Measurements from ENCODE around the gene FBLIM1.
"Not testable (repeated sequence)": the region's sequence is repeated elsewhere in the genome, so short reads cannot be mapped to it uniquely, and the experiment has no call there.

FBLIM1 gene

DNA sequence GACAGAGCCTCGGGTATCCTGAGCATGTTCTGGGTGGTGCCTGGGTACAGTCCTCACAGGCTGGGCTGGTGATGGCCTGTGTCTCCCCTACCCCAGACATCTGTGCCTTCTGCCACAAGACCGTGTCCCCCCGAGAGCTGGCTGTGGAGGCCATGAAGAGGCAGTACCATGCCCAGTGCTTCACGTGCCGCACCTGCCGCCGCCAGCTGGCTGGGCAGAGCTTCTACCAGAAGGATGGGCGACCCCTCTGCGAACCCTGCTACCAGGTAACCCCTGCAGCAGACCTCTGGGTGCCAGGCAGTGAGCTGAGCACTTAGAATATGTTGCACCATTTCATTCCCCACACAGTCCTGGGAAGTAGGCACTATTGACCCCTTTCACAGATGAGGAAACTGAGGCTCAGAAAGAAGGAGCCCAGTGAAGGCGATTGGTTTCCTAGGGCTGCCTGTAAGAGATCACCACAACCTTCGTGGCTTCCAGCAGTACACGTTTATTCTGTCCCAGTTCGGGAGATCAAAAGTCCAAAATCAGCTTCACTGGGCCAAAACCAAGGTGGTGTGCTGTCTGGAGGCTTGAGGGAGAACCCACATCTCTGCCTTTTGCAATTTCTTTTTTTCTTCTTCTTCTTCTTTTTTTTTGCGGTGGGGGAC is 11.8 kb downstream of the FBLIM1 start:
- FAIRE-seq: no peak

- FAIRE-seq: no peak
Observed at GRCh38 chr1:15771836-15772515, 13.4 kb downstream of the FBLIM1 start.

GRCh38 chr1:15775706-15776105 is 17.1 kb downstream of the FBLIM1 start:
- FAIRE-seq: no peak

- no peak for FAIRE-seq
Observed at GRCh38 chr1:15777909-15778707, 19.5 kb downstream of the FBLIM1 start.

DNA sequence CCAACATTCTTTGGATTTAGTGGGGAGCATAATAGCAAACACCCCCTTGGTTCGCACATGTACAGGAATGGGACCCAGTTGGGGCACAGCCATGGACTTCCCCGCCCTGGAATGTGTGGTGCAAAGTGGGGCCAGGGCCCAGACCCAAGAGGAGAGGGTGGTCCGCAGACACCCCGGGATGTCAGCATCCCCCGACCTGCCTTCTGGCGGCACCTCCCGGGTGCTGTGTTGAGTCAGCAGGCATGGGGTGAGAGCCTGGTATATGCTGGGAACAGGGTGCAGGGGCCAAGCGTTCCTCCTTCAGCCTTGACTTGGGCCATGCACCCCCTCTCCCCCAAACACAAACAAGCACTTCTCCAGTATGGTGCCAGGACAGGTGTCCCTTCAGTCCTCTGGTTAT is 27.1 kb downstream of the FBLIM1 start:
- FAIRE-seq: no peak

DNA sequence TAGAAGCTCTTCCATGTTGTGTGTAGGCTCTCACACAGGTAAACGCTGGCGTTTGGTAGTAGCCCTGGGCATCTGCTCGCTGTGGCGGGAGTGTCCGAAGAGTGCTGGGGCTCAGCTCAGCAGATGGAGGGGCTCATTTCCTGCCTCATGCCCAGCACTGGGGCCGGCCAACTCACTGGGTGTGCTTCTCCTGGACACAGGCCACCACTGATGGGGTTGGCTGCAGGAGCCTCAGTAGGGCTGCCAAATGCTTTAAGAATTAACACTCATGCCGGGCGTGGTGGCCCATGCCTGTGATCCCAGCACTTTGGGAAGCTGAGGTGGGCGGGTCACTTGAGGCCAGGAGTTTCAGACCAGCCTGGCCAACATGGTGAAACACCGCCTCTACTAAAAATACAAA is 28.0 kb downstream of the FBLIM1 start:
- no peak for FAIRE-seq

DNA sequence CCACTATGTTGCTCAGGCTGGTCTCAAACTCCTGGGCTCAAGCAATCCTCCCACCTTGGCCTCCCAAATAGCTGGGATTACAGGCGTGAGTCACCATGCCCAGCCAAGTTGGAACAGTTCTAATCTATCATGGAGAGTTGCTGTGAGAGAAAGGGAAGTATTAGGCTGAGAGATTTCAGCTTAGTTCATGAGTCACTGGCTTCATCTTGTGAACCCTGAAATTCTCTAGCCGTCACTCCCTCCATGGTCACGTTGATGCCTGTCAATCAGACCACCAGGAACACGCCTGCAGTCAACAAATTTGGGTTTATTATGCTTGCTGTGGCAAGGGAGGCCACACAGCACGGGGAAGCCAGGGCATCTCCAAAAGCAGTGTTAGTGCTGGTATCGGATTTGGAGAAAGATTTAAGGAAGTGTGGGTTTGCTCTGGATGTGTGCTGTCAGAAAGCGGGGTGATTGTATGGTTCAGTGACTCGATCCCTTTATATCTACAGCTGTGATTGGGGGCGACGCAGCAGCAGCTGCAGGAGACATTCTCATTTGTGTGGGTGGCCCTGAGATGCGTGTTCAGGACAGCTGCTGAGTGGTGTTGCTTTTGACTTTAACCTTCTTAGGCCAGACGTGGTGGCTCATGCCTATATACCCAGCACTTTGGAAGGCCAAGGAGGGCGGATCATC is 30.2 kb downstream of the FBLIM1 start:
- FAIRE-seq: no peak

DNA sequence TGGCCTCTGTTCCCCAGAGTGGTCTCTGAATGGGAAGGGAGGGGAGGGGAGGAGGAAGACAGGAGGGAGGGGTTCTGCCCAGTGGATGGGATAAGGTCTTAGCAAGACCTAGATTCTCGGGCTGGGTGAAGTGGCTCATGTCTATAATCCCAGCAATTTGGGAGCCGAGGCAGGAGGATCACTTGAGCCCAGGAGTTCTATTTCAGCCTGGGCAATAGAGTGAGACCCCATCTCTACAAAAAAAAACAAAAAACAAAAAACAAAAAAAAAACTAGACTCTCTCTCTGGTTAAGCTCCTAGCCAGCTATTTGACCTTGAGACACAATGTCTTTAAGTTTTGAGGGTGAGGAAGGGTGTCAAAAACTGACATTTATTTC is 37.5 kb downstream of the FBLIM1 start:
- no peak for FAIRE-seq

DNA sequence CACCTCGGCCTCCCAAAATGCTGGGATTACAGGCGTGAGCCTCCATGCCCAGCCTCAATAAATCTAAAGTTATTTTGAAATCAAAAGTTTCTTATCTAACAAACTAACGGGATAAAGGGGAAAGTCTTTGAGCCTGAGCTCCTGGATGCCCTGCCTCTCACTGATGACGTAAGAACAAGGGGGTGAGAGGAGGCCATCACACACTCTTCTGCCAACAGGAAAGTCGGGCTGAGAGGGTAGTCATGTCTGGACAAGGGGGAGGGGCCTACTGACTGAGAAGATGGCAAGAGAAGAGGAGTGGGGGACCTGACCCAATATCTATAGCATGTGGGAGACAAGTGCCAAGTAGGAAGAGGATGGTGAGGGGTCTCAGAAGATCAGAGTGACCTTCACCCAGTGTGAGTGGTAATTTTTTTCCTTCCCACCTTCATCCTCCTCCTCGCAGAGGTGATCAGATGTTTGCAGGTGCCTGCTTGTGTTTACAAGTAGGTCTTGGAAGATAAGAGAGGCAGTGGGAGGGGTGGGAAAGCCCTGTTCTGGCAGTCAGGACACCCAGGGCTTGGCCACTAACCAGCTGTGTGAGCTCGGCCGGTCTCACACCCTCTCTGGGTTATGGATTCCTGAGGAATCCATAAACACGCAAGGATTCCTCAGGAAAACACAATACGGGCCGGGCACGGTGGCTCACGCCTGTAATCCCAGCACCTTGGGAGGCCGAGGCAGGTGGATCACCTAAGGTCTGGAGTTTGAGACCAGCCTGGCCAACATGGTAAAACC is 39.2 kb downstream of the FBLIM1 start:
- FAIRE-seq: no peak

DNA sequence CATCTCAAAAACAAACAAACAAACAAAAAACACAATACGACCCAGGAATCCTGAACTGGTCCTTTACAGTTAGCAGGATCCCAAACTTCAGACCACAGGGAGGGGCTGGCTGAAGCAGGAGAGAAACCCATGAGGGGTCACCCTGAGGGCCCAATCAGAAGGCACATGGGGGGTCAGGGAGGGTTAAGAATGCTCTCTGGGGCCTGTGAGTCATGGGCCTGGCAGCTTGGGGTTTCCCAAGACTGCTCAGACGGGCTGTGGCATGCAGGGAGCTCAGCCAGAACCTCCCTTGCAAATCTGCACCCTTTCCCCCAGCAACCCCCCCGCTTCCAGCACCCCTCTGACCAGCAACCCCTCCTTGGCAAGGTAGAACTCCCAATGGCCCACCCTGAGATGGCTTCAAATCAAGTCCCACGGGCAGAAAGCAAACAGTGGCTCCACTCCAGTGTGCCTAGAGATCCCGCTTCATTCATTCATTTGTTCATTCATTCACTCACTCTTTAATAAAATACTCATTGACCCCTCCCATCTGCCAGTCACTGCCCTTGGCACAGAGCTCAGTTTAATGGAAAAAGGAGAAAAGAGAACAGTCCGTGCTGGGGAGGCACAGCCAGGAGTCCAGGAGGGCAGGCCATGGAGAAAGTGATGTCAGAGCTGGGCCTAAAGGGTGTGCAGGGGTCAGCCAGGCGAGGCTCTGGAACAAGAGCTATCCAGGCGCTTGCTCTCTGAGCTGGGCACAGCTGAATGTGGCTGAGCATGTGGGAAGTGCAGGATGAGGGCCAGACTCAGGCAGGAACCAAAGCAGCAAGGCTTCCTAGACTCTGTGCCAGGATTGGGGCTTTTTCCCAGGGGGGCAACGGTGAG is 40.6 kb downstream of the FBLIM1 start:
- no peak for FAIRE-seq

DNA sequence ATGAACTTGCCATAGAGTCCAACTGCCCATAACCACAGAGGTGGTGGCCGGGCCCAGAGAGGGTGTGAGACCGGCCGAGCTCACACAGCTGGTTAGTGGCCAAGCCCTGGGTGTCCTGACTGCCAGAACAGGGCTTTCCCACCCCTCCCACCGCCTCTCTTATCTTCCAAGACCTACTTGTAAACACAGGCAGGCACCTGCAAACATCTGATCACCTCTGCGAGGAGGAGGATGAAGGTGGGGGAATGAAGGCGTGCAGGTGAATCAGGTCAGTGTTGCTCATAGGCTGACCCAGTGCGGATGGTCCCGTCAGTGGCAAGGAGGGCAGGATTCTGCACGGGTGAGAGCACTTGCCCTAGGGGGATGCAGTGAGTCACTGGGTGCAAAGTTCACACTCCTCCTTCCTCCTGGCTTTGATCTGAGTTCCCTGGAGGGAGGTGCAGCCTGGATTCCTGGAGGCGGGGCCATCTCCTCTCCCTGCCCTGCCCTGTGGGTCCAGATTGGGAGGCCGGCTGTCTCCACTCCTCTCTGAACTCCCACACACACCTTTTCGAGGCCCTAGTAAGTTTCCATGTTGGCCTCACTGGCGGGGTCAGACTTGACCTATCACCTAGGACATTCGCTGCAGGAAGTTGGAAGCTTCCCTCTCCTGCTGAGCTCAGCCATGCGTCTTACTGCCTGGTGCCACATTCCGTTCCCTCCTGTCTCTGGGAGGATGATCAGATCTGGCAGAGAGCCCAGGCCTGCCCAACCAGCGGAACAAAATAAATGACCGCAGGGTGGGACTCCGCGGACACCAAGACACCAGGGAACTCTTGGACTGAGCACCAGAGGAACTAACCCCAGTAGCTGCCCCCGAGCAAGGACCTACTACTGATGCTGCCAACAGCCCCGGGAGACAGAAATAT is 41.6 kb downstream of the FBLIM1 start:
- FAIRE-seq: no peak

- FAIRE-seq: no peak
Observed at GRCh38 chr1:15802234-15802965, 43.8 kb downstream of the FBLIM1 start.

DNA sequence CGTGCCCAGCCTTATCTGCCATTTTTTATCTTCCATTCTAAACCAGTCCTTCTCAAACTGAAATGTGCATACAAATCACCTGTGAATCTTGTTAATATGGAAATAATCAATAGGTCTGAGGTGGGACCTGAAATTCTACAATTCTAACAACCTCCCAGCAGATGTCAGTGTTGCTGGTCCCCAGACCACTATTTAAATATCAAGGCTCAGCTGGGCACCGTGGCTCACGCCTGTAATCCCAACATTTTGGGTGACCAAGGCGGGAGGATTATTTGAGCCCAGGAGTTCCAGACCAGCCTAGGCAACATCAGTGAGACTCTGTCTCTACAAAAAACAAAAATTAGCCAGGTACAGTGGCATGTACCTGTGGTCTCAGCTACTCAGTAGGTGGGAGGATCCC is 44.8 kb downstream of the FBLIM1 start:
- no peak for FAIRE-seq

DNA sequence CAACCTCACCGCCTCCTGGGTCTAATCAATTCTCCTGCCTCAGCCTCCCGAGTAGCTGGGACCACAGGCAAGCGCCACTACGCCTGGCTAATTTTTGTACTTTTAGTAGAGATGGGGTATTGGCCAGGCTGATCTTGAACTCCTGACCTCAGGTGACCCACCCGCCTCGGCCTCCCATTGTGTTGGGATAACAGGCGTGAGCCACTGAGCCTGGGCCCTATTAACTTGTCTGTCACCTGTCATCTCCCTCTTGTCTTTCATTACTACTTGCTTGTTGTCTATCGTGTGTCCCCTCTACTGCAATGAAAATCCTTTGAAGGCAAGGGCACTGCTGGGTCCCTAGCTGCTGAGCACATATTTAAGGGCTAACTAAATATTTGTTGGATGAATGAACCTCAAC is 45.5 kb downstream of the FBLIM1 start:
- FAIRE-seq: no peak

- FAIRE-seq: no peak
Observed at GRCh38 chr1:15807121-15807520, 48.5 kb downstream of the FBLIM1 start.

GRCh38 chr1:15807549-15807948 is 49.0 kb downstream of the FBLIM1 start, which contains the start of gene UQCRHL:
TSS of gene UQCRHL (minus strand) at chr1:15807649. CDS start at chr1:15807649, 0 bp downstream.
- not testable (repeated sequence) for FAIRE-seq

GRCh38 chr1:15808955-15809354 is 50.4 kb downstream of the FBLIM1 start:
- no peak for FAIRE-seq

DNA sequence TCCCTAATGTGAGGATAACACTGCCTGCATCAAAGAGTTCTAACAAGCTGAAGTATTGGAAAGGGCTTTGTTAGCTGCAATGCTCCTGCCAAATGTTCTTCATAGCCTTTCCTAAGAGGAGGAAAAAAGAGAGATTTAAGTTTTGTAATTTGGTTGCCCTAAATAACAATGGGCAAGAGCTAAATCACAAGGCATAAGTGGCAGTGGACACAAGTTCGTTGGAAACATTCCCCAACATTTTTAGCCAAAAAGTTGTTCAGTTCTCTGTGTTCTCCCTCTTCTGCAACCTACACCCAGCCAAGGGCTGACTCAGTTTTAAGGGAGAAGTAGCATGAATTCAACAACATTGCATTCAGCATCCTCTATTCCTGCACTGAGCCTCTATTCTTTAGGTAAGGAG is 51.5 kb downstream of the FBLIM1 start:
- no peak for FAIRE-seq

DNA sequence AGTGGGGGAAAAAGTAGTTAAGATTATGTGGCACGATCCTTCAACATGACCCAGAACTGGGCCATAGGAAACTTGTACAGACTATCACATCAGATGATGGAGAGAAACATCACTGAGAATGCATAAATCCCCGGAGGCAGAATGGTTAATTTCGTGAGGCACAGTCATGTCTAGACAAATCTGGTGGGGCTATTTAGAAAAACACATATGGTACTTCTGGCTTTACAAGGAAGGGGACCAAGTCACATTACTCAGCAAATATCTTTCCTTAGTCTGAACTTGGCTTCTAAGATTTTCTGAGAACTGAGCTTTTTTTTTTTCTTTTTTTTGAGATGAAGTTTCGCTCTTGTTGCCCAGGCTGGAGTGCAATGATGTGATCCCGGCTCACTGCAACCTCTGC is 58.1 kb downstream of the FBLIM1 start:
- no peak for FAIRE-seq

GRCh38 chr1:15820478-15820877 is 61.9 kb downstream of the FBLIM1 start:
- FAIRE-seq: no peak

All from TTC549 (cell line).